RWPE2 (cell line): ENCODE data around the gene AXIN2.

Source experiments
- ATAC-seq: fragments of 200-7000 bp; cut with Tn5 transposase; 3 replicates; pipeline ENCODE4 v1.9.1; 2021; ENCODE audit warnings: low read depth
- DNase-seq: peaks from one replicate; pipeline ENCODE4 v3.0.0-alpha.2; 2020; ENCODE audit warnings: low spot score
- H3K27ac ChIP-seq: fragments of 450-650 bp; 2 replicates; pipeline ENCODE4 v1.5.1; 2017; ENCODE audit warnings: mild to moderate bottlenecking; ENCODE audit not compliant: poor library complexity, severe bottlenecking
- H3K27me3 ChIP-seq: fragments of 250-450 bp; sonication (Bioruptor Pico); 2 replicates; pipeline ENCODE4 v1.5.1; 2021; ENCODE audit warnings: mild to moderate bottlenecking, moderate library complexity; ENCODE audit not compliant: insufficient read depth, poor library complexity, severe bottlenecking
- H3K36me3 ChIP-seq: fragments of 250-450 bp; sonication (Bioruptor Pico); 2 replicates; pipeline ENCODE4 v1.5.1; 2020; ENCODE audit warnings: low read depth, mild to moderate bottlenecking, moderate library complexity
- H3K4me1 ChIP-seq: fragments of 250-450 bp; sonication (Bioruptor Pico); 2 replicates; pipeline ENCODE4 v1.5.1; 2021; ENCODE audit warnings: mild to moderate bottlenecking, moderate library complexity; ENCODE audit not compliant: insufficient read depth, poor library complexity, severe bottlenecking
- H3K4me3 ChIP-seq: fragments of 250-450 bp; sonication (Bioruptor Pico); 2 replicates; pipeline ENCODE4 v1.5.1; 2021; ENCODE audit warnings: mild to moderate bottlenecking, moderate library complexity; ENCODE audit not compliant: severe bottlenecking
- H3K9me3 ChIP-seq: fragments of 250-450 bp; sonication (Bioruptor Pico); 2 replicates; pipeline ENCODE4 v1.5.1; 2021; ENCODE audit warnings: mild to moderate bottlenecking, moderate library complexity; ENCODE audit not compliant: severe bottlenecking
- CTCF ChIP-seq: fragments of 450-650 bp; IDR thresholded peaks from one replicate; pipeline ENCODE4 v1.5.1; 2017; ENCODE audit warnings: mild to moderate bottlenecking, moderate library complexity; ENCODE audit not compliant: poor library complexity, severe bottlenecking

Gene AXIN2

GRCh38 chr17:65535777-65536572 lies 25.5 kb downstream of the AXIN2 start:
- no peaks in the 10 kb centered on the region for H3K36me3 ChIP-seq

GRCh38 chr17:65533852-65534457 lies 27.5 kb downstream of the AXIN2 start:
- Histone ChIP-seq H3K4me3 (no peak overlapping the region), H3K27ac (no peak overlapping the region), H3K36me3 (no peaks in the 10 kb centered on the region), H3K9me3 (no peaks in the 10 kb centered on the region), H3K4me1 (no peaks in the 10 kb centered on the region), H3K27me3 (no peaks in the 10 kb centered on the region)
- peak; percentile 9 for DNase-seq
- TF ChIP-seq CTCF, result no peak
- ATAC-seq, result no peak

More at GRCh38 chr17:65535777-65536572, 25.5 kb downstream of the AXIN2 start:
- TF ChIP-seq CTCF, result no peak
- DNase-seq (no peak), ATAC-seq (no peak)
- Histone ChIP-seq H3K27me3 (no peaks in the 10 kb centered on the region), H3K9me3 (no peaks in the 10 kb centered on the region), H3K4me1 (no peaks in the 10 kb centered on the region), H3K27ac (no peak overlapping the region), H3K4me3 (no peak overlapping the region)

- Histone ChIP-seq H3K27me3 (no peaks in the 10 kb centered on the region), H3K4me1 (no peaks in the 10 kb centered on the region), H3K36me3 (no peaks in the 10 kb centered on the region), H3K4me3 (no peak overlapping the region), H3K27ac (no peak overlapping the region), H3K9me3 (no peaks in the 10 kb centered on the region)
- no peak for TF ChIP-seq CTCF
- ATAC-seq, result no peak
- DNase-seq, result peak; percentile 31
Measured at GRCh38 chr17:65533056-65533745, 28.2 kb downstream of the AXIN2 start.

GRCh38 chr17:65532101-65532890 lies 29.2 kb downstream of the AXIN2 start:
- no peaks in the 10 kb centered on the region for H3K36me3 ChIP-seq

More at GRCh38 chr17:65532101-65532890, 29.2 kb downstream of the AXIN2 start:
- H3K27me3 ChIP-seq, result no peaks in the 10 kb centered on the region
- peak; percentile 47 for DNase-seq
- H3K4me3 ChIP-seq, result no peak overlapping the region
- no peaks in the 10 kb centered on the region for H3K4me1 ChIP-seq
- no peak overlapping the region for H3K27ac ChIP-seq
- no peak for TF ChIP-seq CTCF
- H3K9me3 ChIP-seq, result no peaks in the 10 kb centered on the region
- no peak for ATAC-seq
